HepG2 (cell line): ENCODE results near the gene DNAJC5. TPM values are rescaled to one million over a fixed set of nuclear protein-coding genes. Genes with fewer than 3 reads are reported as not detected.
A peak's percentile ranks its signal among the peaks of the same experiment; 100 is the strongest.

ENCODE experiments used
- FLYWCH1 ChIP-seq: sonication (generic); formaldehyde crosslinking; IDR thresholded peaks from 2 replicates; pipeline ENCODE4 v1.8.1; 2023; ENCODE audit warnings: mild to moderate bottlenecking, missing genetic modification reagents
- FOXK2 ChIP-seq: fragments of 450-650 bp; IDR thresholded peaks from 2 replicates; pipeline ENCODE4 v1.6.1; 2016
- MAZ ChIP-seq, 2 experiments: sonication (generic) in 1 of 2; formaldehyde crosslinking in 1 of 2; IDR thresholded peaks; 2 replicates each; pipeline versions ENCODE4 v1.5.0 to v1.6.1; 2012 to 2020; ENCODE audit warnings: low read depth in 2 of 2, mild to moderate bottlenecking in 2 of 2, borderline replicate concordance in 1 of 2, improper control_type of control experiment in 1 of 2, low read length in 1 of 2, missing genetic modification reagents in 1 of 2, moderate library complexity in 1 of 2
- MXD4 ChIP-seq: IDR thresholded peaks from 2 replicates; pipeline ENCODE4 v1.6.1; 2016; ENCODE audit warnings: mild to moderate bottlenecking, missing biosample characterization, missing genetic modification reagents
- NR3C1 ChIP-seq: sonication (generic); formaldehyde crosslinking; IDR thresholded peaks from 2 replicates; pipeline ENCODE4 v1.4.0; 2020; ENCODE audit warnings: missing genetic modification reagents
- SRY ChIP-seq: sonication (generic); formaldehyde crosslinking; IDR thresholded peaks from 2 replicates; pipeline ENCODE4 v1.8.0; 2022; ENCODE audit warnings: mild to moderate bottlenecking, missing genetic modification reagents
- STAT5B ChIP-seq: sonication (generic); formaldehyde crosslinking; IDR thresholded peaks from 2 replicates; pipeline ENCODE4 v1.4.0; 2020; ENCODE audit warnings: missing genetic modification reagents
- TCF12 ChIP-seq, 2 experiments: fragments of 450-650 bp in 1 of 2; sonication (generic) in 1 of 2; formaldehyde crosslinking in 1 of 2; IDR thresholded peaks; 2 replicates each; pipeline versions ENCODE4 v1.6.1 to v1.8.0; 2017 to 2022; ENCODE audit warnings: antibody characterized with exemption in 1 of 2, mild to moderate bottlenecking in 1 of 2, missing genetic modification reagents in 1 of 2, moderate library complexity in 1 of 2
- ZNF143 ChIP-seq: sonication (generic); formaldehyde crosslinking; IDR thresholded peaks from 2 replicates; pipeline ENCODE4 v1.4.0; 2020; ENCODE audit warnings: missing genetic modification reagents
- ZNF160 ChIP-seq: sonication (generic); formaldehyde crosslinking; IDR thresholded peaks from 2 replicates; pipeline ENCODE4 v1.8.0; 2022; ENCODE audit warnings: mild to moderate bottlenecking, inconsistent platforms, missing genetic modification reagents
- ZNF451 ChIP-seq: sonication (generic); formaldehyde crosslinking; IDR thresholded peaks from 2 replicates; pipeline ENCODE4 v1.5.0; 2020; ENCODE audit warnings: mild to moderate bottlenecking, missing genetic modification reagents
- ZNF460 ChIP-seq: sonication (generic); formaldehyde crosslinking; IDR thresholded peaks from 2 replicates; pipeline ENCODE4 v1.5.1; 2020; ENCODE audit warnings: missing genetic modification reagents, mild to moderate bottlenecking, borderline replicate concordance
- ZNF569 ChIP-seq: sonication (generic); formaldehyde crosslinking; IDR thresholded peaks from 2 replicates; pipeline ENCODE4 v1.5.0; 2020; ENCODE audit warnings: mild to moderate bottlenecking, missing genetic modification reagents, moderate library complexity, borderline replicate concordance
- ZNF577 ChIP-seq: sonication (generic); formaldehyde crosslinking; IDR thresholded peaks from 2 replicates; pipeline ENCODE4 v1.4.0; 2020; ENCODE audit warnings: mild to moderate bottlenecking, low read depth, missing genetic modification reagents, borderline replicate concordance
- ZNF737 ChIP-seq: sonication (generic); formaldehyde crosslinking; IDR thresholded peaks from 2 replicates; pipeline ENCODE4 v1.5.0; 2020; ENCODE audit warnings: missing genetic modification reagents, mild to moderate bottlenecking, borderline replicate concordance
- ZNF841 ChIP-seq: sonication (generic); formaldehyde crosslinking; IDR thresholded peaks from 2 replicates; pipeline ENCODE4 v1.8.1; 2023; ENCODE audit warnings: missing genetic modification reagents, borderline replicate concordance
- polyA plus RNA-seq, 8 experiments: library from polyadenylated mRNA; depleted of rRNA in 3 of 8; stranded (reverse) in 7 of 8; unstranded in 1 of 8; fragments of >200 nt; fragmentation: Illumina TruSeq in 4 of 8; extraction: Trizol in 4 of 8; gene quantifications; 2 replicates each; pipeline versions ENCODE4 v1.2.1 to v1.2.3, GENCODE V29; 2011 to 2016; ENCODE audit warnings: low read depth in 4 of 8, missing spikeins in 1 of 8, mixed read lengths in 1 of 8; ENCODE audit not compliant: insufficient read depth in 1 of 8
- total RNA-seq, 5 experiments: library from RNA; depleted of rRNA; stranded (reverse); fragments of >200 nt; fragmentation: Illumina TruSeq; extraction: Trizol; gene quantifications; 2 replicates each; pipeline ENCODE4 v1.2.3, GENCODE V29; 2016; ENCODE audit warnings: low read depth in 1 of 5
- TF ChIP-seq, protein P1 (sequence below): IDR thresholded peaks from 2 replicates; pipeline ENCODE4 v1.6.1; 2016; ENCODE audit warnings: missing genetic modification reagents, missing compliant biosample characterization
- TF ChIP-seq, protein P2 (sequence below): sonication (generic); formaldehyde crosslinking; IDR thresholded peaks from 2 replicates; pipeline ENCODE4 v1.4.0; 2020; ENCODE audit warnings: missing genetic modification reagents, mild to moderate bottlenecking, borderline replicate concordance
- TF ChIP-seq, protein P3 (sequence below): IDR thresholded peaks from 2 replicates; pipeline ENCODE4 v1.6.1; 2016; ENCODE audit warnings: mild to moderate bottlenecking
- TF ChIP-seq, protein P4 (sequence below): sonication (generic); formaldehyde crosslinking; IDR thresholded peaks from 2 replicates; pipeline ENCODE4 v1.5.1; 2020; ENCODE audit warnings: mild to moderate bottlenecking, missing genetic modification reagents, borderline replicate concordance
- TF ChIP-seq, protein P5 (sequence below): sonication (generic); formaldehyde crosslinking; IDR thresholded peaks from 2 replicates; pipeline ENCODE4 v1.4.0; 2020; ENCODE audit warnings: missing genetic modification reagents

The DNAJC5 gene
- total and polyA plus RNA-seq, 2 of the 13 experiments (the other 11 are each of a cell fraction or from before 2014, with no cell fraction given): 42.8 to 64.5 TPM

DNA sequence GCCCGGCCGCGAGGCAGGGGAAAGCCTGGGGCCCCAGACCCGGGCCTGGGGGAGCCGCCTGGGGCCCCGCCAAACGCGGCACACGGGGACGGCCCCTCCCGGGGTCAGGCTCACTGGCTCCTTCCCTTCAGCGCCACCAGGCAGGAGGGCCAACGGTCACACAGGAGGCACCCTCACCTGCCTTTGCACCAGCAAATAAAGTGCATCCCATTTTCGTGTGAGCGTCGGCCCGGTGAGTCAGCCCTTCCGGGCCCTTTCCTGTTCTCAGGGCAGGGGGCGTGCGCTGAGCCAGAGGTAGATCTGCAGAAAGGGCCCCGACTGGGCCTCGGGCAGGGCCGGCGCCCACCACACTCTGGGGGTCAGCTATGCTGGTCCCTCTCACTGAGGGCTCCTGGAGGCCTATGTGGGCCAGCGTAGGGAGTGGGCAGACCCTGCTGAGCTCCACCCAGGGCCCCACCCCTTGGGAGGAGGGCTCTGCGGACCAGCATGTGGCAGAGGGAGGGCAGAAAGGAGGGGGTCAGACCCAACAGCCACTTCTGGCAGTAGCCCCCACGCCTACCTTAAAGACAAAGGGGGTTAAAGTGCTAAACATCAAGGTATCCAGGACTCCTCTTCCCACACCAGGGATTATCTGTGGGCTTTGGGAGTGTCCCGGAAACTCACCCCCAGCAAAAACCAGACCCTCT, 62.2 kb downstream of the DNAJC5 start (continued):
- TF ChIP-seq, protein P1, sequence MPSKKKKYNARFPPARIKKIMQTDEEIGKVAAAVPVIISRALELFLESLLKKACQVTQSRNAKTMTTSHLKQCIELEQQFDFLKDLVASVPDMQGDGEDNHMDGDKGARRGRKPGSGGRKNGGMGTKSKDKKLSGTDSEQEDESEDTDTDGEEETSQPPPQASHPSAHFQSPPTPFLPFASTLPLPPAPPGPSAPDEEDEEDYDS: peak; percentile 97
- TF ChIP-seq FOXK2 (no peak), ZNF451 (CRISPR knock-in tag) (0 out of 2 replicates have a peak, but pooled peaks have one; percentile 14), MAZ (IDR thresholded peaks at IDR 0.05; ENCODE audit: borderline replicate concordance, low read depth, low read length) (no peak), MAZ (CRISPR knock-in tag; IDR thresholded peaks at IDR 0.05; ENCODE audit: low read depth) (peak; percentile 84; the same call in 1 of the 2 replicates), STAT5B (CRISPR knock-in tag) (0 out of 2 replicates have a peak, but pooled peaks have one; percentile 65), ZNF841 (CRISPR knock-in tag) (no peak), ZNF160 (0 out of 2 replicates have a peak, but pooled peaks have one; percentile 81), ZNF143 (CRISPR knock-in tag) (no peak; the same call in 1 of the 2 replicates), SRY (CRISPR knock-in tag) (0 out of 2 replicates have a peak, but pooled peaks have one; percentile 48), ZNF577 (CRISPR knock-in tag) (no peak), NR3C1 (CRISPR knock-in tag) (peak; percentile 11; the same call in 1 of the 2 replicates), FLYWCH1 (CRISPR knock-in tag) (no peak), ZNF460 (CRISPR knock-in tag) (no peak), MXD4 (CRISPR knock-in tag) (peak; percentile 69), ZNF737 (no peak), TCF12 (IDR thresholded peaks at IDR 0.05) (no peak), TCF12 (CRISPR knock-in tag; IDR thresholded peaks at IDR 0.05) (0 out of 2 replicates have a peak, but pooled peaks have one; percentile 44), ZNF569 (CRISPR knock-in tag) (no peak)
- TF ChIP-seq, protein P2, sequence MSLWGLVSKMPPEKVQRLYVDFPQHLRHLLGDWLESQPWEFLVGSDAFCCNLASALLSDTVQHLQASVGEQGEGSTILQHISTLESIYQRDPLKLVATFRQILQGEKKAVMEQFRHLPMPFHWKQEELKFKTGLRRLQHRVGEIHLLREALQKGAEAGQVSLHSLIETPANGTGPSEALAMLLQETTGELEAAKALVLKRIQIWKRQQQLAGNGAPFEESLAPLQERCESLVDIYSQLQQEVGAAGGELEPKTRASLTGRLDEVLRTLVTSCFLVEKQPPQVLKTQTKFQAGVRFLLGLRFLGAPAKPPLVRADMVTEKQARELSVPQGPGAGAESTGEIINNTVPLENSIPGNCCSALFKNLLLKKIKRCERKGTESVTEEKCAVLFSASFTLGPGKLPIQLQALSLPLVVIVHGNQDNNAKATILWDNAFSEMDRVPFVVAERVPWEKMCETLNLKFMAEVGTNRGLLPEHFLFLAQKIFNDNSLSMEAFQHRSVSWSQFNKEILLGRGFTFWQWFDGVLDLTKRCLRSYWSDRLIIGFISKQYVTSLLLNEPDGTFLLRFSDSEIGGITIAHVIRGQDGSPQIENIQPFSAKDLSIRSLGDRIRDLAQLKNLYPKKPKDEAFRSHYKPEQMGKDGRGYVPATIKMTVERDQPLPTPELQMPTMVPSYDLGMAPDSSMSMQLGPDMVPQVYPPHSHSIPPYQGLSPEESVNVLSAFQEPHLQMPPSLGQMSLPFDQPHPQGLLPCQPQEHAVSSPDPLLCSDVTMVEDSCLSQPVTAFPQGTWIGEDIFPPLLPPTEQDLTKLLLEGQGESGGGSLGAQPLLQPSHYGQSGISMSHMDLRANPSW (CRISPR knock-in tag): no peak
- TF ChIP-seq, protein P3, sequence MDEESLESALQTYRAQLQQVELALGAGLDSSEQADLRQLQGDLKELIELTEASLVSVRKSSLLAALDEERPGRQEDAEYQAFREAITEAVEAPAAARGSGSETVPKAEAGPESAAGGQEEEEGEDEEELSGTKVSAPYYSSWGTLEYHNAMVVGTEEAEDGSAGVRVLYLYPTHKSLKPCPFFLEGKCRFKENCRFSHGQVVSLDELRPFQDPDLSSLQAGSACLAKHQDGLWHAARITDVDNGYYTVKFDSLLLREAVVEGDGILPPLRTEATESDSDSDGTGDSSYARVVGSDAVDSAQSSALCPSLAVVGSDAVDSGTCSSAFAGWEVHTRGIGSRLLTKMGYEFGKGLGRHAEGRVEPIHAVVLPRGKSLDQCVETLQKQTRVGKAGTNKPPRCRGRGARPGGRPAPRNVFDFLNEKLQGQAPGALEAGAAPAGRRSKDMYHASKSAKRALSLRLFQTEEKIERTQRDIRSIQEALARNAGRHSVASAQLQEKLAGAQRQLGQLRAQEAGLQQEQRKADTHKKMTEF: peak; percentile 73
- TF ChIP-seq, protein P4, sequence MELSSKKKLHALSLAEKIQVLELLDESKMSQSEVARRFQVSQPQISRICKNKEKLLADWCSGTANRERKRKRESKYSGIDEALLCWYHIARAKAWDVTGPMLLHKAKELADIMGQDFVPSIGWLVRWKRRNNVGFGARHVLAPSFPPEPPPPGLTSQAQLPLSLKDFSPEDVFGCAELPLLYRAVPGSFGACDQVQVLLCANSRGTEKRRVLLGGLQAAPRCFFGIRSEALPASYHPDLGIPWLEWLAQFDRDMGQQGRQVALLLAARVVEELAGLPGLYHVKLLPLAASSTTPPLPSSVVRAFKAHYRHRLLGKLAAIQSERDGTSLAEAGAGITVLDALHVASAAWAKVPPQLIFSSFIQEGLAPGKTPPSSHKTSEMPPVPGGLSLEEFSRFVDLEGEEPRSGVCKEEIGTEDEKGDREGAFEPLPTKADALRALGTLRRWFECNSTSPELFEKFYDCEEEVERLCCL (CRISPR knock-in tag): 0 out of 2 replicates have a peak, but pooled peaks have one; percentile 61
- TF ChIP-seq, protein P5, sequence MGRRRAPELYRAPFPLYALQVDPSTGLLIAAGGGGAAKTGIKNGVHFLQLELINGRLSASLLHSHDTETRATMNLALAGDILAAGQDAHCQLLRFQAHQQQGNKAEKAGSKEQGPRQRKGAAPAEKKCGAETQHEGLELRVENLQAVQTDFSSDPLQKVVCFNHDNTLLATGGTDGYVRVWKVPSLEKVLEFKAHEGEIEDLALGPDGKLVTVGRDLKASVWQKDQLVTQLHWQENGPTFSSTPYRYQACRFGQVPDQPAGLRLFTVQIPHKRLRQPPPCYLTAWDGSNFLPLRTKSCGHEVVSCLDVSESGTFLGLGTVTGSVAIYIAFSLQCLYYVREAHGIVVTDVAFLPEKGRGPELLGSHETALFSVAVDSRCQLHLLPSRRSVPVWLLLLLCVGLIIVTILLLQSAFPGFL (CRISPR knock-in tag): 0 out of 2 replicates have a peak, but pooled peaks have one; percentile 27
